Measurements from ENCODE around the gene HEMK1. TPM values are rescaled to one million over a fixed set of nuclear protein-coding genes. Genes with fewer than 3 reads are reported as not detected.

HEMK1 gene
- total RNA-seq, 1 experiment from 2014 or later, result 12.5 TPM

GRCh38 chr3:50580683-50581458, 11.5 kb downstream of the HEMK1 start:
- Histone ChIP-seq H3K4ac (ENCODE audit: low read depth, low read length) (no peak overlapping the region), H4K5ac (ENCODE audit: insufficient read length, low read depth, low read length) (no peak overlapping the region), H3K18ac (ENCODE audit: insufficient read length, low read depth, low read length) (no peak overlapping the region), H4K20me1 (ENCODE audit: control insufficient read depth, insufficient read depth, insufficient read length) (no peaks in the 10 kb centered on the region), H2BK5ac (ENCODE audit: insufficient read length, low read length) (no peak overlapping the region), H2BK15ac (ENCODE audit: low read depth, low read length) (no peak overlapping the region), H3K9ac (ENCODE audit: extremely low read depth, insufficient read length, low read length) (no peak overlapping the region), H3K14ac (ENCODE audit: insufficient read depth, low read length) (no peak overlapping the region), H3K23me2 (ENCODE audit: insufficient read length, low read depth, low read length, poor library complexity, severe bottlenecking) (no peaks in the 10 kb centered on the region), H3T11ph (ENCODE audit: low read length) (no peak overlapping the region), H4K8ac (replicated peaks; ENCODE audit: insufficient read length, low read depth, low read length) (no peak overlapping the region), H3K56ac (ENCODE audit: insufficient read length, low read depth, low read length) (no peak overlapping the region), H2BK20ac (ENCODE audit: low read depth, low read length, poor library complexity, severe bottlenecking) (no peak overlapping the region), H2BK120ac (ENCODE audit: low read depth, low read length, poor library complexity, severe bottlenecking) (no peak overlapping the region), H3K27ac (ENCODE audit: insufficient read length, low read depth, low read length) (no peak overlapping the region), H3K23ac (ENCODE audit: insufficient read length, low read depth, low read length) (no peak overlapping the region), H3K4me2 (ENCODE audit: insufficient read depth, insufficient read length, low read length) (no peak overlapping the region), H3K79me1 (ENCODE audit: insufficient read depth, low read depth, low read length, poor library complexity, severe bottlenecking) (no peaks in the 10 kb centered on the region), H3K4me1 (ENCODE audit: insufficient read depth, low read length) (no peaks in the 10 kb centered on the region), H3K27me3 (ENCODE audit: insufficient read depth, low read length) (no peaks in the 10 kb centered on the region), H4K91ac (ENCODE audit: insufficient read length, low read depth, low read length) (no peak overlapping the region), H2AK5ac (ENCODE audit: insufficient read length, low read length) (no peak overlapping the region), H2BK12ac (ENCODE audit: insufficient read length, low read depth, low read length) (no peak overlapping the region), H3K79me2 (ENCODE audit: insufficient read depth, low read length) (no peaks in the 10 kb centered on the region), H3K9me3 (ENCODE audit: control insufficient read depth, low read depth, low read length) (no peaks in the 10 kb centered on the region), H2AFZ (ENCODE audit: low read length) (no peak overlapping the region)
- Mint-ChIP-seq H3K4me3 (no peak overlapping the region), H3K27me3 (ENCODE audit: low read depth) (no peaks in the 10 kb centered on the region), H3K9me3 (no peaks in the 10 kb centered on the region), H3K36me3 (ENCODE audit: insufficient read depth in 1 of 3, low read depth in 3 of 3) (peaks cover 0 to 11% (median 4%) of the 10 kb centered on the region in 3 experiments; a peak in 4 of 7 replicates), H3K4me1 (peaks cover 0 to 3% of the 10 kb centered on the region in 2 experiments; a peak in 2 of 4 replicates), H3K27ac (no peak overlapping the region)
- no peak for TF ChIP-seq CTCF (conservative IDR thresholded peaks at IDR 0.05)
- DNase-seq, result no peak
- no CpG with 5 or more reads among the region's 9 CpGs for WGBS (ENCODE audit: extremely low coverage, insufficient read length, low lambda C conversion rate)

All from H9 (cell line).